ENCODE data around the gene FARP1.

DNA sequence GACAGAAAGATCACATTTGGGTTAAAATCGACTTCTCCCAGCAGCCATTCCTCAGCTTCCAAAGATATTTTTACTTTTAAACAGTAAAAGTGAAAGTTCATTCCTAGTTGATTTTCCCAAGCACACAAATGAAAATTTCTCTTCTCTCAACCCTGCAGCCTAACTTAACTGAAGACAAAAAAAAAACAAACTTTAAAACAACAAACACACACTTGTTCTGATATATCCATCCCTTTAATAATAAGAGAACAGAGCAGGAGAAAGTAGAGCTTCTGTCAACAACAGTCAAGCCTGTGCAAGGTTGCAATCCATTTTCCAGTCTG is 361.1 kb downstream of the FARP1 start:
- TF ChIP-seq CTCF (IDR thresholded peaks at IDR 0.05) (no peak), HMGXB4 (CRISPR knock-in tag; IDR thresholded peaks at IDR 0.05; ENCODE audit: borderline replicate concordance) (no peak)

Data from A549 (cell line).